HG02759 (cell line): ENCODE data around the gene ORM2.

Experiments
- ATAC-seq: cut with Tn5 transposase; IDR thresholded peaks from one replicate; pipeline ENCODE4 v1.9.1; 2021; ENCODE audit warnings: mild to moderate bottlenecking, moderate library complexity; ENCODE audit not compliant: unreplicated experiment

The ORM2 gene

GRCh38 chr9:114348261-114348905 is 18.7 kb downstream of the ORM2 start:
- ATAC-seq: no peak

GRCh38 chr9:114348906-114349482 is 19.3 kb downstream of the ORM2 start:
- ATAC-seq: peak; percentile 93

DNA sequence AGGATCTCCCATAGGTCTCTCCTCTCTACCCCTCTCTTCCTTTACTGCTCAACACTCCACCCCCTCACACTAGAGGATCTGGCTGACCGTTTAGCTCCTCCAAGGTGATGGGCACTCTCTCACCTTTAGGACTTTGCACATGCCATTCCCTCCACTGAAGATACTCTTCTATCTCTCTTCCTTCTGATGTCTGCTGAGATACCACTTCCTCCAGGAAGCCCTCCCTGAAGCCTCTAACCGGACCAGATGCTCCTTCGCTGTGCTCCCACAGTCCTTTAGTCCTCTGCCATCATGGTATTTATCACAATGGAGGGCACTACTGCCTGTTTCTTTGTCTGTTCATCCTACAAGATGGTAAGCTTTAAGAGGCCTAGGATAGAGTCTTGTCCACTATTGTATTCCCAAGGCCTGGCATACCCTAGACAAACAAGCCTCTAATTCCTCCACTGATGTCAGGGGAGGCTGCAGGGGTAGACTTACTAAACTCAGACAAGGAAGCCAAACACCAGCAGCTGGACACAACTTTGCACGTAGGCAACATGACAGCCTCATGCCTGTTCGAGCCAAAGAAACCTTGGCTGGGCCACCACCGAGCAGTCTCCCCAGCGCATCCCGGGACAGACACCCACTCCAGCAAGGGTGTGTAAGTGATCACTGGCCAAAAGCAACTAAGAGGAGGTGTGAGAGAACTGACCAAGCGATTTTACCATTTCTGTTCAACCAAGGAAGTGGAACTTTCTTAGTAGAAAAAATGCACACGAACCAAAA is 20.2 kb downstream of the ORM2 start:
- ATAC-seq: no peak

DNA sequence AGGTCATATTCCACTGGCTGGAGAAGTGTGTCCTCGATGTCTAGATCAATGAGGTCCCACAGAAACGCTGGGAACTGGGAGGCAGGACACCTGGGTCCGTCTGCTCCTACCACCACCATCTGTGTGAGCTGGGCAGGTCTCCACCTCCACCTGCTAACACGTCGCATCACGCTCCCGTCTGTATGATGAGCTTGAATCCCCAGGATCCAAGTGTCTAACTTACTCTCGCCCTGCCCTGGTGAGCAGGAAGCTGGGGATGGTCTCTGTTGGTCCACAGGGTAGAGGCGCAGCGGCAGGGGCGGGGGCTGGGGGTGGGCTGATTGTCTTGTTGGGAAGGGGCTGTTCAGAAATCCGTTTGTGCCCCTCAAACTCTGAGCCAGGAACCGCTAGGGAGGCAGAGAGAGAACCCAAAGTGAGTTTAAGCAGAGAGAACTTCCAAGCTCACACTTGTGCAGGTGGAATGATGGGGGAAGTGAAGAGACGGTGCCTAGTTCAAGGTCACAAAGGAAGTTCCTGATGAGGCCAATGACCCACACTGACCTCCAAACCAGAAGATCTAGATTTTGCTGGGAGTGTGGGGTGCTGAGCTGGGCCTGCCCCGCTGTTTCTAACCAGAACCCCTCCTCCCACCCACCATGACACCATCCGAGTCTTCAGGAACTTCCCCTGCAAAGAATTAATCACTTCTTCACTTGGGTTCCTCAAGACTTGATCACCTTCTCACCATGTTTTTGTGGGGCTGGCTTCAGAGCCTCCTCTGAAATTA is 21.1 kb downstream of the ORM2 start:
- no peak for ATAC-seq

GRCh38 chr9:114351932-114352331 is 22.3 kb downstream of the ORM2 start:
- no peak for ATAC-seq

DNA sequence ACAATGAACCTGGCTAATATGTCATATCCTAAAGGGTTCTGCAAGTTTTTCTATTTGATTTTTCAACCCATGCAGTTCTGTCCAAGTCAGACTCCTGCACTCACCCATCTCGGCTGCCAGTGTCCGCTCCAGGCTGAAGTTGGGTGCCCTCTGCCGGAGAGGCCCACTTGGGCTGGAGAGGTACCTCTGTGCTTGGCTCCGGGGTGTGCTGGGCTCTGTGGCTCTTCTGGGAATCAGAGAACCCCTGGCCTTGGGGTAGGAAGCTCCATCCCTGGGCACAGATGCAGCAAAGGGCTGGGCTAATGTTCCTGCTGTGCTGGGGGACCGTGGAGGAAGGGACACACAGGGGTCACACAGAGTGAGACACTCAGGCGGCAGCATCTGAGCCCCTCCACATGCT is 26.2 kb downstream of the ORM2 start:
- no peak for ATAC-seq

- no peak for ATAC-seq
These were observed 27.1 kb downstream of the ORM2 start for GRCh38 chr9:114356792-114357191.

DNA sequence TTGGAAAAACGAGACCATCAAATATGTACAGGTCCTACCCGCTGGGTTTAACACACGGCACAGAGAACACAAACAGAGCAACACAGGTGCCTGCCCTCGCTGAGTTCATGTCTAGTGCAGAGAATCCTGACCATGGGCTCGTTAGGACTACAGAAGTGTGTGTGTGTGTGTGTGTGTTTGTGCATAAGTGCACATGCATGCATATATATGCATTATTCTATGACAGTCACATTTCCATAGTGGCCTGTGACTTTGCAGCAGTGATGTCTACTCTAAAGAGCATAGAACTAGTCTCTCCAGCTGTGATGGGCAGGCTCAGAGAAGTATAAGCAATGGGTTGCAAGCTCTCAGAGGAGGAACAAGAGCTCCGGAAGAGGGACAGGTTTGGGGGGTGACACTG is 27.7 kb downstream of the ORM2 start:
- ATAC-seq: no peak

- no peak for ATAC-seq
These were observed 28.3 kb downstream of the ORM2 start for GRCh38 chr9:114357911-114358328.

DNA sequence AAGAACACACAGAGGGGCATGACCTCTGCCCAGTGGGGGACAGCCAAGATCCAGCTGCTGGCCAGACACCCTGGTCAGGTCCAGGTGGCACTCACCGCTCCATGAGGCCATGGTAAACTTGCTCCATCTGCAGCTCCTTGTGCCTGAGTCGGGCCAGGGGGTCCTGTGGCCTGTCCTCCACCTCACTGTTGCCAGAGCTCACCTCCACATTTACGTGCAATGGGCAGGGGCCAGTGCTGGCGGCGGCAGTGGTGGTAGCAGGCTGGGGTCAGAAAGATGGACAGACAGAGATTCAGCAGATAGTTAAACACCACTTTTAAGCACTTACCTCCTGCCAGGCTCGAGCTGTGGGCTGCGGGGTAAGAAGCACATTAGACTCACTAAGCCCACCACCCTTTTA is 30.1 kb downstream of the ORM2 start:
- no peak for ATAC-seq

- no peak for ATAC-seq
These were observed 31.9 kb downstream of the ORM2 start for GRCh38 chr9:114361542-114361941.

GRCh38 chr9:114362394-114362793 is 32.7 kb downstream of the ORM2 start:
- no peak for ATAC-seq

DNA sequence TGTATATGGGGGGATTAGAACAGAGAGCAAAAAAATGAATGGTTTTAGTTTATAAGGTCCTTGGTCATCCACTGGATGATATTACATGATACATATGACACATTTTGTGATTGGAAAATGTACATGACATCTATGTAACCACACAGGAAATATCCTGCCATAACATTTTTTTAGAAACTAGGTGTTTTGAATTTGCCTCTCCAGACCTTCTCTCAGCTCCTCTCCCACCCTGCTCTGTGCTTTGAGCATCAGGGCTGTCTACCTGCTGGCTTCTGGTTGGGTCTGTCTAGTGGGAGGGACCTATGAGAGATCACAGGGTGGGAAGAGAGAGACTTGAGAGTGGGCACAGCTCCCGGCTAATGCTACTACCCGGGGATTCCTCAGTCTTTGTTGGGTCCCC is 33.8 kb downstream of the ORM2 start:
- no peak for ATAC-seq

GRCh38 chr9:114364134-114365041 is 34.7 kb downstream of the ORM2 start:
- ATAC-seq: no peak

- no peak for ATAC-seq
These were observed 35.5 kb downstream of the ORM2 start for GRCh38 chr9:114365194-114365593.

GRCh38 chr9:114366334-114367128 is 36.9 kb downstream of the ORM2 start:
- ATAC-seq: peak; percentile 50

GRCh38 chr9:114367366-114367765 is 37.7 kb downstream of the ORM2 start:
- ATAC-seq: no peak

DNA sequence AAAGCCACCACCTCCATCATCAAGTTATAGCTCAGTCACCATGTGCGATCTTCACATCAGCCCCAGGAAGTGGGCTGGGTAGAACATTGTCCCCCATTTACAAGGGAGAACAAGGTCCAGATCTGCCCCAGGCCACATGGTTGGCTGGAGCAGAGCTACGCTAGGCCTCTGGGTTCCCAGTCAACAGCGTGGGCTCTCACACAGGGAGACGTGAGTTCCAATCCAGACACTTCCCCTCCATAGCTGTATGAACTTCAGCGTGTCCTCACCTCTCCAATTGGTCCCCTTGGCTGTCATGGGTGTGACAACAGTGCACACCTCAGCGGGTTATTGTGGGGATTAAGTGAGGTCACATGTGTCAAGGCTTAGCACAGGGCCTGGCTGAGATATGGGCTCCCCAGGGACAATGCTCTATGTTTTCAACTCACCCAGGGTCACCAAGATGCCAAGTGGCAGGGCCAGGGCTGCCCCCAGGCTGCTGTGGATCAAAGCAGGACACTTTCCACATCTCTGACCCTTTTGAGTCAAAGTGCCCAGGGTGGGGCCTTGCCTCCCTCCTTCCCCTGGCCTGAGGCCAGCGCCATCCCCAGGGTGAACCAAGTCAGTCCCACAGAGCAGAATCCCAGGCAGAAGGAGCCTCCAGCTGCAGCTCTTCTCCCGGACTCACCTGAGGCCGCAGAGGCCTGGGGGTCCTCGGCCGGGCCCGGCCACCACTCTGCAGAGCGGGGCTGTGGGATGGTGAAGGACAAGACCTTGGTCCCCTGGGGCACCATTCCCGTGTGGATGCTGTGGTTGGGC is 38.3 kb downstream of the ORM2 start:
- no peak for ATAC-seq
